ENCODE data around the gene SURF6. TPM values are rescaled to one million over a fixed set of nuclear protein-coding genes. Genes with fewer than 3 reads are reported as not detected.
"Not testable (repeated sequence)": the region's sequence is repeated elsewhere in the genome, so short reads cannot be mapped to it uniquely, and the experiment has no call there.

The SURF6 gene
- total and polyA plus RNA-seq, 2 of the 8 experiments (the other 6 are each of a cell fraction or from before 2014, with no cell fraction given) = 6.1 to 23.7 TPM

DNA sequence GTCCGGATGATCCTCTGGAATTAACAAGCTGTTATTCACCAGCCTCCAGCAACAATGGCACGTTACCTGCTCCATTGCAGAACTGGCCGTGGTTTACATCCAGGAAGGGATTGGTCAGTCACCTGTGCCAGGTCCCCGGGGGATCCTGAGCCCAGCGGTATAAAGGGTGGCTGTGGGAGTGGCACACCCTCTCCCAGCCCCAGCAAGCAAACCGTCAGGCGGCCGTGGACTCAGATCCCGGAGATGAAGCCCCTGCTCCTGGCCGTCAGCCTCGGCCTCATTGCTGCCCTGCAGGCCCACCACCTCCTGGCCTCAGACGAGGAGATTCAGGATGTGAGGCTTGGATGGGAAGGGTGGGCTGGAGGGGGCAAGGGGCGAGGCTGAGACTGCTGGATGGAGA is 18.4 kb downstream of the SURF6 start:
- H3K4me1 ChIP-seq (replicated peaks in 1 of 4; ENCODE audit: control insufficient read depth in 3 of 4, insufficient read depth in 4 of 4, low read length in 3 of 4); H3K14ac ChIP-seq (ENCODE audit: insufficient read length); H3K4me3 ChIP-seq (ENCODE audit: extremely low read depth in 1 of 4, insufficient read depth in 2 of 4, low read depth in 3 of 4, low read length in 4 of 4); H3K27ac ChIP-seq (ENCODE audit: low read depth, low read length); H3K23ac ChIP-seq (ENCODE audit: insufficient read length); H2BK5ac ChIP-seq (ENCODE audit: low read depth, low read length); CTCF ChIA-PET (ENCODE audit: partially characterized antibody); H3K36me3 ChIP-seq (ENCODE audit: control insufficient read depth in 2 of 4, insufficient read depth in 4 of 4, low read length in 3 of 4); H4K20me1 ChIP-seq (replicated peaks in 1 of 2; ENCODE audit: control insufficient read depth in 1 of 2, insufficient read depth in 2 of 2, low read length in 2 of 2); H3K9ac ChIP-seq (replicated peaks in 1 of 4; ENCODE audit: extremely low read depth in 1 of 4, low read depth in 3 of 4, low read length in 3 of 4); H3K18ac ChIP-seq (ENCODE audit: extremely low read depth, low read length); H3K4me2 ChIP-seq (ENCODE audit: insufficient read depth in 1 of 2, low read depth in 2 of 2, low read length in 2 of 2); H3K79me2 ChIP-seq (ENCODE audit: control insufficient read depth in 1 of 2, insufficient read depth in 2 of 2, low read length in 2 of 2); H4K91ac ChIP-seq (replicated peaks; ENCODE audit: insufficient read length, low read length); POLR2A ChIA-PET (ENCODE audit: partially characterized antibody); H3K79me1 ChIP-seq (ENCODE audit: low read depth, low read length); FAIRE-seq; H2BK15ac ChIP-seq (ENCODE audit: low read length); H3K56ac ChIP-seq (replicated peaks; ENCODE audit: insufficient read length, low read depth, low read length); H2BK120ac ChIP-seq (replicated peaks; ENCODE audit: low read depth, low read length); H4K8ac ChIP-seq (ENCODE audit: extremely low read depth, insufficient read depth, low read length); H3K27me3 ChIP-seq (replicated peaks in 1 of 4; ENCODE audit: control insufficient read depth in 3 of 4, extremely low read depth in 1 of 4, insufficient read depth in 3 of 4, low read length in 3 of 4); DNase-seq (ENCODE audit: low read depth in 1 of 2, low spot score in 2 of 2); H2BK20ac ChIP-seq (ENCODE audit: low read length); H3K4ac ChIP-seq (replicated peaks; ENCODE audit: insufficient read length, low read depth, low read length); H3K23me2 ChIP-seq (ENCODE audit: low read depth, low read length); H4K5ac ChIP-seq (ENCODE audit: insufficient read length, low read depth, low read length); H2BK12ac ChIP-seq (ENCODE audit: low read depth, low read length); H2AFZ ChIP-seq (ENCODE audit: low read length); H2AK5ac ChIP-seq (ENCODE audit: low read depth, low read length); H3K9me3 ChIP-seq (ENCODE audit: insufficient read depth in 2 of 2, low read depth in 1 of 2, low read length in 1 of 2): not testable (repeated sequence)
- 95% methylated on average over 13 of the region's 13 CpGs; no CpG with 5 or more reads in 1 of the 2 experiments for WGBS, 2 experiments (ENCODE audit: extremely low coverage in 1 of 2, insufficient coverage in 1 of 2, insufficient read length in 1 of 2, insufficient replicate concordance in 2 of 2, low coverage in 1 of 2, low lambda C conversion rate in 2 of 2, missing lambda C conversion rate in 1 of 2)
